Measurements from ENCODE around the gene GNA15. TPM values are rescaled to one million over a fixed set of nuclear protein-coding genes. Genes with fewer than 3 reads are reported as not detected.

Gene GNA15
- total and polyA plus RNA-seq, 2 donors (not counting 3 experiments of a cell fraction or from before 2014, with no cell fraction given), result 0.17 TPM; not detected in 1

DNA sequence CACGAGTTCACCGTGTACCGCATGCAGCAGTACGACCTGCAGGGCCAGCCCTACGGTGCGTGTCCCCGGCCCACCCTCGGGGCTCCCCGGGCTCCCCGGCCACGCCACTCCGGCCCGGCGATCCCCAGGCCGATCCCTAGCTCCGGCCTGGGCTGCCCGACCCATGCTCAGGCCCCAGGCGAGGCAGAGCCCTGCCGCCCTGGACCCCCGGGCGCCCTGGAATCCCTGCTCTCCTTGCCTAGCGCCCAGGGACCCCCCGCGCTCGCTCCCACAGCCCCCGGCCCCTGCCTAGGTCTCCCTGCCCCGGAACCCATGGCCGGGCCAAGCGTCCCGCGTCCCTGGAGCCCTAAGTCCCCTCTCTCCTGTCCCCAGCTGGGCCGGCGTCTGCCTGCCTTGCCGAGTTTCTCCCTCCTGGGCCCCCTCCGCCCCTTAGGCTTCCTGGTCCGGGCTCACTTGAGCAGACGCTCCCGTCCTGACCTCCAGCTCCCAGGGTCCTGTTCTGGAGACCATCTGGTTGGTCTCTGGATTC lies 50.4 kb downstream of the GNA15 start:
- H3K4me2 ChIP-seq (ENCODE audit: insufficient read depth, low read length), result peak overlapping the region; percentile 65
- CTCF ChIA-PET, result interaction anchor here (1.0 to 2.0 kb wide), 2 partner anchors 25 to 57 kb away, joined by 4 to 7 read pairs; no protein-coding TSS in a partner anchor
- BruUV-seq (replicated peaks), result no TSS peak
- H3K9ac ChIP-seq (replicated peaks; ENCODE audit: extremely low read depth, insufficient read depth, low read length), result peak overlapping the region; percentile 75
- H3K27me3 ChIP-seq (ENCODE audit: control insufficient read depth in 2 of 2, insufficient read depth in 2 of 2, low read length in 2 of 2), result no peaks in the 10 kb centered on the region
- POLR2A ChIA-PET, result no interaction called here
- dilution Hi-C loops (cut with MboI; ENCODE audit: extremely low pct_ligation_motif_present, low sequenced_read_pairs), result no loop called here
- H3K9me3 ChIP-seq (replicated peaks; ENCODE audit: control insufficient read depth, insufficient read depth, low read length), result no peaks in the 10 kb centered on the region
- H3K36me3 ChIP-seq (ENCODE audit: control insufficient read depth in 2 of 2, extremely low read depth in 1 of 2, insufficient read depth in 2 of 2, low read length in 2 of 2), result no peaks in the 10 kb centered on the region
- peak; percentile 14 for DNase-seq (ENCODE audit: low read depth, low spot score)
- FAIRE-seq, result no peak
- H4K20me1 ChIP-seq (replicated peaks; ENCODE audit: control insufficient read depth, extremely low read depth, insufficient read depth, low read length), result no peaks in the 10 kb centered on the region
- no peaks in the 10 kb centered on the region for H3K9me1 ChIP-seq (replicated peaks; ENCODE audit: control insufficient read depth, extremely low read depth, insufficient read depth, low read length)
- peak overlapping the region; percentile 70 for H3K27ac ChIP-seq (ENCODE audit: insufficient read depth, low read depth, low read length)
- H3K79me2 ChIP-seq (ENCODE audit: control insufficient read depth, insufficient read depth, low read length), result peaks cover 54% of the 10 kb centered on the region
- H3K4me3 ChIP-seq (replicated peaks in 1 of 3; ENCODE audit: insufficient read depth in 1 of 3, low read depth in 1 of 3, low read length in 3 of 3), result peak overlapping the region; percentile 62 to 82 (median 72)
- H2AFZ ChIP-seq (ENCODE audit: low read depth, low read length), result peak overlapping the region; percentile 27
- peak; percentile 17 for TF ChIP-seq MYC (IDR thresholded peaks at IDR 0.05; ENCODE audit: low read depth, low read length)
- TF ChIP-seq POLR2AphosphoS5 (IDR thresholded peaks at IDR 0.05; ENCODE audit: insufficient read depth, low read depth, low read length), result no peak
- H3K4me1 ChIP-seq (ENCODE audit: control insufficient read depth, extremely low read depth, insufficient read depth, low read length), result peaks cover 12% of the 10 kb centered on the region
- intact Hi-C loops (cut with micrococcal nuclease), result no loop called here

DNA sequence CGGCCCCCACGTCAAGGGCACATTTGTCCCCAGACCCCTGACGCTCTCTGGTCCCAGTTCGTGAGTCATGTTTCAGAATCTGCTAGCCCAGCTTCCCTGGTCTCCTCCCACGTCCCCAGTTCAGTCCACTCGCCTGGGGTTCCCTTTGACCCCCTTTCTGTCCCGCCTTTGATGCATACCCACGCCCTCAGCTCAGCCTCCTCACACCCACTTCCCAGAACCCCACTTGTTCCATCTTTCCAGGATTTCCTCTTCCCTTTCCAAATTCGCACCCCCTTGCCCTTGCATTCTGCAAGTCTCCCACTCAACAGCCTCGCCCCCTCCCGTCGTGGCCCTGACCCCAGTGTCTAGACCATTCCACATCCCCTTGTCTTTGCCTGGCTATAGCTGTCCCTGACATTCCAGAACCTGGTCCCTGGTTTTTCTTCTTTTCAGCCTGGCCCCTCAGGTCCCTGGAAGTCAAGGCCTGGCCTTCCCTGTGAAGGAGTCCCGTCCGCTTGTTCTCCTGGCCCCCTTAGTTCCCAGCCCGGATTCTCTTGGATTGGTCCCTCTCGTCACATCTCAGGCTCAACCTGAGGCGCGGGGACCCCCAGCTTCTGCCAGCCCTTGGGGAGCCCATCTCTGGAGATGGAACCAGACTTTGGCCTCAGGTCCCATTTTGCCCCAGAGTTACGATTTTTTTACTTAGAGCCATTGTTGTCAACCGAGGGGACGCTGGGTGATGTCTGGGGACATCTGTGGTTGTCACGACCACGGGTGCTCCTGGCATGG lies 51.2 kb downstream of the GNA15 start:
- no peak overlapping the region for H2AFZ ChIP-seq (ENCODE audit: low read depth, low read length)
- peak overlapping the region; percentile 65 for H3K4me2 ChIP-seq (ENCODE audit: insufficient read depth, low read length)
- no peak for TF ChIP-seq POLR2A (IDR thresholded peaks at IDR 0.05; ENCODE audit: low read depth, low read length)
- no peak for TF ChIP-seq FOS (IDR thresholded peaks at IDR 0.05; ENCODE audit: borderline replicate concordance, insufficient read depth, low read length)
- TF ChIP-seq POLR2AphosphoS5 (IDR thresholded peaks at IDR 0.05; ENCODE audit: insufficient read depth, low read depth, low read length), result no peak
- TF ChIP-seq MAX (IDR thresholded peaks at IDR 0.05; ENCODE audit: insufficient read depth, insufficient read length), result no peak
- TF ChIP-seq MYC (IDR thresholded peaks at IDR 0.05; ENCODE audit: low read depth, low read length), result no peak
- no peak for TF ChIP-seq GATA2 (IDR thresholded peaks at IDR 0.05; ENCODE audit: insufficient read depth, insufficient read length, low read depth, low read length)
- TF ChIP-seq JUN (IDR thresholded peaks at IDR 0.05; ENCODE audit: borderline replicate concordance, insufficient read depth, insufficient read length, low read depth), result no peak
- no peak for TF ChIP-seq EZH2 (IDR thresholded peaks at IDR 0.05; ENCODE audit: borderline replicate concordance, low read depth, low read length, severe bottlenecking)
- TF ChIP-seq CTCF (IDR thresholded peaks at IDR 0.05; ENCODE audit: extremely low read depth in 1 of 2, insufficient read depth in 1 of 2, low read depth in 1 of 2, low read length in 2 of 2), result no peak
- H3K79me2 ChIP-seq (ENCODE audit: control insufficient read depth, insufficient read depth, low read length), result peaks cover 57% of the 10 kb centered on the region
- H3K4me1 ChIP-seq (ENCODE audit: control insufficient read depth, extremely low read depth, insufficient read depth, low read length), result peaks cover 12% of the 10 kb centered on the region
- H4K20me1 ChIP-seq (replicated peaks; ENCODE audit: control insufficient read depth, extremely low read depth, insufficient read depth, low read length), result no peaks in the 10 kb centered on the region
- TSS peak; percentile 19 for BruUV-seq (replicated peaks)
- H3K9me1 ChIP-seq (replicated peaks; ENCODE audit: control insufficient read depth, extremely low read depth, insufficient read depth, low read length), result no peaks in the 10 kb centered on the region
- H3K27ac ChIP-seq (ENCODE audit: insufficient read depth, low read depth, low read length), result no peak overlapping the region
- ChIA-PET CTCF (interaction anchor here (1.0 to 2.0 kb wide), 2 partner anchors 25 to 58 kb away, joined by 4 to 7 read pairs; no protein-coding TSS in a partner anchor), POLR2A (no interaction called here)
- no peaks in the 10 kb centered on the region for H3K36me3 ChIP-seq (ENCODE audit: control insufficient read depth in 2 of 2, extremely low read depth in 1 of 2, insufficient read depth in 2 of 2, low read length in 2 of 2)
- dilution Hi-C loops (cut with MboI; ENCODE audit: extremely low pct_ligation_motif_present, low sequenced_read_pairs) (no loop called here), intact Hi-C loops (cut with micrococcal nuclease) (no loop called here)
- no peaks in the 10 kb centered on the region for H3K27me3 ChIP-seq (ENCODE audit: control insufficient read depth in 2 of 2, insufficient read depth in 2 of 2, low read length in 2 of 2)
- no peaks in the 10 kb centered on the region for H3K9me3 ChIP-seq (replicated peaks; ENCODE audit: control insufficient read depth, insufficient read depth, low read length)
- H3K9ac ChIP-seq (replicated peaks; ENCODE audit: extremely low read depth, insufficient read depth, low read length), result peak overlapping the region; percentile 75
- no peak for DNase-seq (ENCODE audit: low read depth, low spot score)
- FAIRE-seq, result no peak
- H3K4me3 ChIP-seq (replicated peaks in 1 of 3; ENCODE audit: insufficient read depth in 1 of 3, low read depth in 1 of 3, low read length in 3 of 3), result peak overlapping the region; percentile 62 to 82 (median 72)

Measured in endothelial cell of umbilical vein (primary cell).